HEK293 (cell line): Measurements from ENCODE around the gene TRA2B.

Experiments
- CTCF ChIA-PET: fragments of 350-600 bp; formaldehyde crosslinking; extraction: SDS; loops from one replicate; lab custom pipeline; 2021; ENCODE audit warnings: antibody characterized with exemption; lab: Yijun Ruan, JAX
- POLR2A ChIA-PET: fragments of 300-600 bp; formaldehyde crosslinking; extraction: SDS; loops from one replicate; lab custom pipeline; 2020; ENCODE audit warnings: antibody characterized with exemption, inconsistent platforms; lab: Yijun Ruan, JAX
- H3K27ac ChIP-seq: fragments of 200-500 bp; sonication (Bioruptor generic); 2 replicates; pipeline ENCODE4 v1.5.1; 2014; ENCODE audit warnings: low read depth, low read length, control low read depth, inconsistent platforms; ENCODE audit errors: extremely low read depth
- H3K36me3 ChIP-seq, 2 experiments: fragments of 200-500 bp in 1 of 2; sonication (Bioruptor generic) in 1 of 2; 1 replicate in 1 of 2; 2 replicates in 1 of 2; pipeline ENCODE4 v1.5.1; 2014 to 2017; ENCODE audit warnings: inconsistent platforms in 2 of 2, low read length in 2 of 2; ENCODE audit not compliant: control insufficient read depth in 2 of 2, insufficient read depth in 1 of 2
- H3K4me1 ChIP-seq: fragments of 200-500 bp; sonication (Bioruptor generic); 2 replicates; pipeline ENCODE4 v1.5.1; 2014; ENCODE audit warnings: mild to moderate bottlenecking, low read length, inconsistent platforms; ENCODE audit not compliant: control insufficient read depth, insufficient read depth
- H3K4me3 ChIP-seq: 2 replicates; pipeline ENCODE4 v1.5.1; 2011; ENCODE audit warnings: low read depth, mild to moderate bottlenecking, control low read depth, low read length, moderate library complexity
- H3K9me3 ChIP-seq: fragments of 200-500 bp; sonication (Bioruptor generic); 2 replicates; pipeline ENCODE4 v1.5.1; 2014; ENCODE audit warnings: low read depth, low read length, inconsistent platforms; ENCODE audit not compliant: control insufficient read depth, insufficient read depth
- FEZF1 ChIP-seq: fragments of 450-650 bp; formaldehyde crosslinking; IDR thresholded peaks from 2 replicates; pipeline ENCODE4 v1.5.1; 2016; ENCODE audit warnings: missing biosample characterization, missing genetic modification characterization
- GFI1B ChIP-seq: fragments of 450-650 bp; formaldehyde crosslinking; IDR thresholded peaks from 2 replicates; pipeline ENCODE4 v1.5.1; 2016; ENCODE audit warnings: missing biosample characterization, missing genetic modification characterization
- GLIS1 ChIP-seq: fragments of 450-650 bp; formaldehyde crosslinking; IDR thresholded peaks from 2 replicates; pipeline ENCODE4 v1.5.1; 2016; ENCODE audit warnings: missing biosample characterization, missing genetic modification characterization
- KLF16 ChIP-seq: fragments of 450-650 bp; formaldehyde crosslinking; IDR thresholded peaks from 2 replicates; pipeline ENCODE4 v1.5.1; 2017; ENCODE audit warnings: missing biosample characterization, missing genetic modification characterization
- OVOL3 ChIP-seq: fragments of 450-650 bp; formaldehyde crosslinking; IDR thresholded peaks from 2 replicates; pipeline ENCODE4 v1.5.1; 2016; ENCODE audit warnings: missing biosample characterization, missing genetic modification characterization
- PRDM4 ChIP-seq: fragments of 450-650 bp; formaldehyde crosslinking; IDR thresholded peaks from 2 replicates; pipeline ENCODE4 v1.5.1; 2017; ENCODE audit warnings: missing biosample characterization, missing genetic modification characterization
- PRDM6 ChIP-seq: fragments of 450-650 bp; formaldehyde crosslinking; IDR thresholded peaks from 2 replicates; pipeline ENCODE4 v1.5.1; 2017; ENCODE audit warnings: missing biosample characterization, missing genetic modification characterization
- SCRT1 ChIP-seq: fragments of 450-650 bp; formaldehyde crosslinking; IDR thresholded peaks from 2 replicates; pipeline ENCODE4 v1.5.1; 2016; ENCODE audit warnings: missing biosample characterization, missing genetic modification characterization, borderline replicate concordance
- SCRT2 ChIP-seq: fragments of 450-650 bp; formaldehyde crosslinking; IDR thresholded peaks from 2 replicates; pipeline ENCODE4 v1.5.1; 2016; ENCODE audit warnings: missing biosample characterization, missing genetic modification characterization
- WT1 ChIP-seq: fragments of 450-650 bp; formaldehyde crosslinking; IDR thresholded peaks from 2 replicates; pipeline ENCODE4 v1.5.1; 2016; ENCODE audit warnings: missing biosample characterization, missing genetic modification characterization
- ZBTB1 ChIP-seq: fragments of 450-650 bp; formaldehyde crosslinking; IDR thresholded peaks from 2 replicates; pipeline ENCODE4 v1.5.1; 2016; ENCODE audit warnings: missing biosample characterization, missing genetic modification characterization
- ZBTB20 ChIP-seq: fragments of 450-650 bp; formaldehyde crosslinking; IDR thresholded peaks from 2 replicates; pipeline ENCODE4 v1.5.1; 2016; ENCODE audit warnings: missing biosample characterization, missing genetic modification characterization
- ZNF132 ChIP-seq: fragments of 450-650 bp; formaldehyde crosslinking; IDR thresholded peaks from 2 replicates; pipeline ENCODE4 v1.5.1; 2017; ENCODE audit warnings: missing biosample characterization, missing genetic modification characterization, borderline replicate concordance
- ZNF174 ChIP-seq: fragments of 450-650 bp; formaldehyde crosslinking; IDR thresholded peaks from 2 replicates; pipeline ENCODE4 v1.5.0; 2017; ENCODE audit warnings: missing biosample characterization, mild to moderate bottlenecking, missing genetic modification characterization
- ZNF202 ChIP-seq: fragments of 450-650 bp; formaldehyde crosslinking; IDR thresholded peaks from 2 replicates; pipeline ENCODE4 v1.5.1; 2016; ENCODE audit warnings: missing biosample characterization, missing genetic modification characterization, borderline replicate concordance
- ZNF292 ChIP-seq: fragments of 450-650 bp; formaldehyde crosslinking; IDR thresholded peaks from 2 replicates; pipeline ENCODE4 v1.5.1; 2016; ENCODE audit warnings: low read depth, missing biosample characterization, missing genetic modification characterization, borderline replicate concordance
- ZNF311 ChIP-seq: fragments of 450-650 bp; formaldehyde crosslinking; IDR thresholded peaks from 2 replicates; pipeline ENCODE4 v1.5.1; 2017; ENCODE audit warnings: missing biosample characterization, missing genetic modification characterization, borderline replicate concordance
- ZNF335 ChIP-seq: fragments of 450-650 bp; formaldehyde crosslinking; conservative IDR thresholded peaks from 2 replicates; pipeline ENCODE4 v1.5.1; 2016; ENCODE audit warnings: missing biosample characterization, missing genetic modification characterization
- ZNF37A ChIP-seq: fragments of 450-650 bp; IDR thresholded peaks from 2 replicates; pipeline ENCODE4 v1.5.1; 2018; ENCODE audit warnings: missing biosample characterization, missing genetic modification characterization
- ZNF521 ChIP-seq: fragments of 450-650 bp; formaldehyde crosslinking; IDR thresholded peaks from 2 replicates; pipeline ENCODE4 v1.5.1; 2017; ENCODE audit warnings: missing biosample characterization, mild to moderate bottlenecking, missing genetic modification characterization
- ZNF544 ChIP-seq: fragments of 450-650 bp; formaldehyde crosslinking; IDR thresholded peaks from 2 replicates; pipeline ENCODE4 v1.5.0; 2017; ENCODE audit warnings: missing biosample characterization, missing genetic modification characterization
- ZNF571 ChIP-seq: fragments of 450-650 bp; formaldehyde crosslinking; IDR thresholded peaks from 2 replicates; pipeline ENCODE4 v1.5.0; 2017; ENCODE audit warnings: missing biosample characterization, missing genetic modification characterization
- ZNF621 ChIP-seq: fragments of 450-650 bp; formaldehyde crosslinking; IDR thresholded peaks from 2 replicates; pipeline ENCODE4 v1.5.1; 2017; ENCODE audit warnings: missing biosample characterization, missing genetic modification characterization
- ZNF639 ChIP-seq: fragments of 450-650 bp; formaldehyde crosslinking; IDR thresholded peaks from 2 replicates; pipeline ENCODE4 v1.5.1; 2016; ENCODE audit warnings: missing biosample characterization, missing genetic modification characterization
- ZNF664 ChIP-seq: fragments of 450-650 bp; formaldehyde crosslinking; IDR thresholded peaks from 2 replicates; pipeline ENCODE4 v1.5.1; 2016; ENCODE audit warnings: missing biosample characterization, missing genetic modification characterization
- ZNF670 ChIP-seq: fragments of 450-650 bp; formaldehyde crosslinking; IDR thresholded peaks from 2 replicates; pipeline ENCODE4 v1.5.1; 2016; ENCODE audit warnings: missing biosample characterization, missing genetic modification characterization, low read depth
- ZNF768 ChIP-seq: fragments of 450-650 bp; formaldehyde crosslinking; IDR thresholded peaks from 2 replicates; pipeline ENCODE4 v1.5.1; 2018; ENCODE audit warnings: missing biosample characterization, mild to moderate bottlenecking, missing genetic modification characterization
- ZNF785 ChIP-seq: fragments of 450-650 bp; formaldehyde crosslinking; IDR thresholded peaks from 2 replicates; pipeline ENCODE4 v1.5.1; 2016; ENCODE audit warnings: missing biosample characterization, missing genetic modification characterization
- ZNF843 ChIP-seq: fragments of 450-650 bp; formaldehyde crosslinking; IDR thresholded peaks from 2 replicates; pipeline ENCODE4 v1.5.1; 2016; ENCODE audit warnings: missing biosample characterization, missing genetic modification characterization

The TRA2B gene

GRCh38 chr3:185939721-185940120, 1.9 kb upstream of the TRA2B start:
- ChIA-PET POLR2A (interaction anchor here (0.7 kb wide), 1 partner anchor 1707 kb away, joined by 4 read pairs; no protein-coding TSS in a partner anchor), CTCF (no interaction called here)

GRCh38 chr3:185936814-185937688, 763 bp downstream of the TRA2B start:
- Histone ChIP-seq H3K27ac (peak overlapping the region; percentile 97), H3K4me3 (peak overlapping the region; percentile 98), H3K36me3 (peaks cover 0 to 36% of the 10 kb centered on the region in 2 experiments; a peak in 1 of 3 replicates), H3K4me1 (0 out of 2 replicates have a peak, but pooled peaks cover 2% of the 10 kb centered on the region), H3K9me3 (no peaks in the 10 kb centered on the region)
- POLR2A ChIA-PET, result interaction anchor here (0.5 to 3.0 kb wide), 20 partner anchors 10 to 660 kb away, joined by 3 to 26 read pairs (median 5); partner anchors contain the start of genes DNAJB11 and IGF2BP2
- CTCF ChIA-PET, result interaction anchor here (0.7 to 2.0 kb wide), 4 partner anchors 10 to 651 kb away, joined by 3 to 5 read pairs (median 4); no protein-coding TSS in a partner anchor
- TF ChIP-seq SCRT2 (tag by site-specific recombination), result no peak
- no peak for TF ChIP-seq PRDM4 (tag by site-specific recombination)
- TF ChIP-seq ZNF521, result no peak
- TF ChIP-seq SCRT1 (tag by site-specific recombination), result no peak
- peak; percentile 42 for TF ChIP-seq GLIS1
- no peak for TF ChIP-seq ZNF544 (tag by site-specific recombination)
- TF ChIP-seq ZNF335, result peak; percentile 44; the same call in 1 of the 2 replicates
- no peak for TF ChIP-seq ZNF311 (tag by site-specific recombination)
- peak; percentile 22; the same call in 1 of the 2 replicates for TF ChIP-seq FEZF1
- TF ChIP-seq PRDM6, result no peak
- no peak; the same call in 1 of the 2 replicates for TF ChIP-seq ZNF639 (tag by site-specific recombination)
- no peak for TF ChIP-seq ZBTB20 (tag by site-specific recombination)
- TF ChIP-seq KLF16, result no peak
- TF ChIP-seq WT1 (tag by site-specific recombination), result no peak
- no peak for TF ChIP-seq ZNF571 (tag by site-specific recombination)
- TF ChIP-seq ZNF292, result no peak
- TF ChIP-seq ZNF174 (tag by site-specific recombination), result no peak
- no peak for TF ChIP-seq ZNF37A (tag by site-specific recombination)
- no peak for TF ChIP-seq ZNF132 (tag by site-specific recombination)
- no peak for TF ChIP-seq ZNF621 (tag by site-specific recombination)
- no peak for TF ChIP-seq ZNF785 (tag by site-specific recombination)
- no peak for TF ChIP-seq GFI1B
- no peak; the same call in 1 of the 2 replicates for TF ChIP-seq OVOL3
- peak; percentile 13; the same call in 1 of the 2 replicates for TF ChIP-seq ZNF843 (tag by site-specific recombination)
- TF ChIP-seq ZNF202, result no peak
- TF ChIP-seq ZNF670 (tag by site-specific recombination), result no peak
- TF ChIP-seq ZBTB1 (tag by site-specific recombination), result peak; percentile 68; the same call in 1 of the 2 replicates
- no peak for TF ChIP-seq ZNF664 (tag by site-specific recombination)

More at GRCh38 chr3:185939721-185940120, 1.9 kb upstream of the TRA2B start:
- H3K36me3 ChIP-seq, result peaks cover 0 to 24% of the 10 kb centered on the region in 2 experiments; a peak in 1 of 3 replicates
- no peaks in the 10 kb centered on the region for H3K4me1 ChIP-seq
- TF ChIP-seq ZNF664 (tag by site-specific recombination), result peak; percentile 90
- TF ChIP-seq ZNF768 (tag by site-specific recombination), result no peak
- H3K27ac ChIP-seq, result no peak overlapping the region
- no peak overlapping the region for H3K4me3 ChIP-seq
- H3K9me3 ChIP-seq, result no peaks in the 10 kb centered on the region
